HG03060 (cell line): ENCODE results near the gene OGFOD2.
"Not testable (repeated sequence)": the region's sequence is repeated elsewhere in the genome, so short reads cannot be mapped to it uniquely, and the experiment has no call there.

ENCODE experiments used
- ATAC-seq: cut with Tn5 transposase; IDR thresholded peaks from one replicate; pipeline ENCODE4 v1.9.1; 2021; ENCODE audit warnings: low read depth, moderate number of reproducible peaks; ENCODE audit not compliant: unreplicated experiment

Gene OGFOD2

GRCh38 chr12:122999196-122999946 is 24.3 kb downstream of the OGFOD2 start:
- no peak for ATAC-seq

GRCh38 chr12:122999986-123000420 is 25.0 kb downstream of the OGFOD2 start:
- ATAC-seq: no peak

- no peak for ATAC-seq
These were observed 25.5 kb downstream of the OGFOD2 start for GRCh38 chr12:123000578-123000977.

GRCh38 chr12:123001464-123001863 is 26.4 kb downstream of the OGFOD2 start:
- no peak for ATAC-seq

GRCh38 chr12:123003257-123003656 is 28.2 kb downstream of the OGFOD2 start:
- ATAC-seq: no peak

GRCh38 chr12:123004287-123004686 is 29.2 kb downstream of the OGFOD2 start:
- ATAC-seq: no peak

GRCh38 chr12:123005081-123005626 is 30.1 kb downstream of the OGFOD2 start:
- ATAC-seq: no peak

- ATAC-seq: no peak
These were observed 31.9 kb downstream of the OGFOD2 start for GRCh38 chr12:123006977-123007376.

GRCh38 chr12:123010110-123010509 is 35.1 kb downstream of the OGFOD2 start:
- no peak for ATAC-seq

GRCh38 chr12:123010681-123011080 is 35.6 kb downstream of the OGFOD2 start:
- no peak for ATAC-seq

GRCh38 chr12:123011701-123012100 is 36.7 kb downstream of the OGFOD2 start:
- no peak for ATAC-seq

GRCh38 chr12:123013185-123014095 is 38.4 kb downstream of the OGFOD2 start:
- no peak for ATAC-seq

GRCh38 chr12:123014473-123014872 is 39.4 kb downstream of the OGFOD2 start:
- ATAC-seq: not testable (repeated sequence)

- ATAC-seq: no peak
These were observed 42.7 kb downstream of the OGFOD2 start for GRCh38 chr12:123017753-123018152.

GRCh38 chr12:123019841-123020138 is 44.7 kb downstream of the OGFOD2 start:
- no peak for ATAC-seq

GRCh38 chr12:123021688-123022604 is 46.9 kb downstream of the OGFOD2 start:
- no peak for ATAC-seq

- no peak for ATAC-seq
These were observed 47.8 kb downstream of the OGFOD2 start for GRCh38 chr12:123022846-123023245.

GRCh38 chr12:123024819-123025391 is 49.9 kb downstream of the OGFOD2 start:
- ATAC-seq: no peak

GRCh38 chr12:123026094-123026853 is 51.2 kb downstream of the OGFOD2 start:
- no peak for ATAC-seq
